HFF-Myc (cell line): ENCODE data around the gene CLIC5.

Experiments used
- DNase-seq: peaks from one replicate; pipeline ENCODE4 v3.0.0-alpha.2; 2011; ENCODE audit warnings: low read depth; ENCODE audit errors: extremely low read depth
- H3K4me3 ChIP-seq: replicated peaks from 2 replicates; pipeline ENCODE4 v1.5.1; 2011; ENCODE audit warnings: low read depth, mild to moderate bottlenecking, control low read depth, low read length
- CTCF ChIP-seq: IDR thresholded peaks from 2 replicates; pipeline ENCODE4 v1.5.1; 2012; ENCODE audit warnings: mild to moderate bottlenecking, low read depth, low read length, control low read depth; ENCODE audit errors: missing control alignments

CLIC5 gene

DNA sequence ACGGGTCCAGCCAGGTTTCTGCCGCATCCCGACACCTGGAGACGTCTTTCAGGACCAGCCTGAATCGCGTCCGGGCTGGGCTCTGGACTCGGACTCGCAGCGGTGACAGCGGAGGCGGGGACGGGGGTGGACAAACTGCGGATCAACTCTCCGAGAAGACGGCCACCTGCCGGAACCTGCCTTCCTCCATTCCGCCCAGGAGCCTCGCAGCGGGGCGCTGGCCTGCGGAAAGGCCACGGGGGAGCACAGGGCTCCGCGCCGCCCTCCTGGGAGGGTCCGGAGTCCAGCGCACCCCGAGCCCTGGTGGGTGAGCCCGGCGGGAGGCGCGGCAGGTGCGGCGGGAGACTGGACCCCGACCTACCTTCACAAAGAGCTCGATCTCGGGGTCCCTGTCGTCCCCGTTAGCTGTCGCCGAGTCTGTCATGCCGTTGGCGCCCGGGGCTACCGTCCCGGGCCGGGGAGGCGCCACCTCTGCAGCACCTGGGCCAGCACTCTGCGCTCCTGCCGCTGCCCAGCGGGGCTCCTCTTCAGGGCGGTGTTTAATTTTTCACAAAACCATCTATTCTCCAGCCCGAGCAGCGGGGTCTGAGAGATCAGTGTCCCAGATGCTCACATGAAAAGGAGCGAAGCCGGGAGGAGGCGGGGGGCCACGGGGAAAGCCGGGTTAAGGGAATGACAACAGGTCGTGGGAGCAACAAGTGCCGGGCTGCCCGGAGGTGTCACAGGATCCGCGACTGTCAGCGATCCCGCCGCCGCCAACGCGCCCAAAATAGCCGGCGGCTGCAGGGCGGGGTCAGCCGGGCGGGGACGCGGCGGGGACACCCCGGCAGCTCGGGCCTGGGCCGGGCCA is at the start of gene CLIC5:
CLIC5 (minus strand) TSS at position 742 of the 850 bp plus-strand sequence; CDS start at position 424, 318 bp downstream.
- DNase-seq, result no peak
- TF ChIP-seq CTCF, result no peak
- H3K4me3 ChIP-seq, result no peak within 1 kb of the TSS

DNA sequence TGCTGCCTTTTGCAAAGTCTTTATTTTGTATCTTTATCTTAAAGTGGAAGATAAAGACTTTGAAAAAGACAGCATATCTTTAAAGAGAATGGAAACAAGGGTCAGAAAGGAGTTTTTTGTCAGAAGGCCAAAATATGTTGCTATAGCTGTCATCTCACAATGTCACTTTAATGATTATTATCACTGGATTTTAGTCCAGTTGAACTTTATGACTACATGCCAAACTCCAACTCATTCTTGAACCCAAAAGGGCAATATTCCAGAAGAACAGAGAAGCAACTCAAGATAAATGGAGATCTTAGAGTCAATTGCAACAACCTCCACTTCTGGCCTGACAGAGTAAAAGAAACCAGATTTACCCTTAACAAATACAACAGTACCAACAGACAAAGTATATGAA is 47.3 kb upstream of the CLIC5 start:
- no peak for DNase-seq
- no peak for TF ChIP-seq CTCF
- H3K4me3 ChIP-seq, result no peak overlapping the region

DNA sequence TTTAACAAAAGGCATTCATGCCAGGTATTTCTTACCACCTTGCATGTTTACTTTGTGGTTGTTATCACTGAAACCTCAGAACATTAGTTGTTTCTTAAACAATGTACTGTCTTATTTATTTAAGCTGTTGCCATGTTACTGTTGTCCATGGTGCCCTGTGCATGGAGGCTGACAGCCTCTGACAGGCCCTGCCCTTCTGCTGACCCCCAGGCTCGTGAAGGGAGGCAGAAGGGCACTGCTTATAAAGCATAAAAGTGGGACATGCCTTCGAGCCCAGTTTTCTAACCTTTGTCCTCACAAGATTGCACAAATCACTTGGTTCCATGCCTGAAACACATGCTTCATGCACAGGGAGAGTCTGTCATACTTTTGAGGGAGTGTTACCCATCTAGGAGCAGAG is 46.7 kb upstream of the CLIC5 start:
- DNase-seq, result no peak
- TF ChIP-seq CTCF, result no peak
- no peak overlapping the region for H3K4me3 ChIP-seq

DNA sequence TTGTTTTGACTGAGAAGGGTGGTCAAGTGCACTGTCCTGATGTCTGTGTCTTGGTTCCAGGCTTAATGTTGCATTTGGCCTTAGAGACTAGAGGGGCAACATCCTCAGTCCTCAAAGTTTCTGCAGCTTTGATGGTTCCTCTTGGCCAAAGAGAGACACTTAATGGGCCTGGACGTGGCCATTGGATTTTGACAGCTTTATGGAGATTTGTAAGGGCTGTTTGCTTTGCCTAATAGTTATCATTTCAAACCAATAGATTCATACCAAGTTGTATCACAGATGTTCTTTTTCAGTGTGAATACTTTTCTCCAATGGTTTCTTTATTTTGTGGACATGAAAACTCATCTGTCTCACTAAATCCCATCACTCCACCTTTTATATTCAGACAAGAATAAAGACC is 45.8 kb upstream of the CLIC5 start:
- no peak for DNase-seq
- no peak for TF ChIP-seq CTCF
- no peak overlapping the region for H3K4me3 ChIP-seq

- no peak for TF ChIP-seq CTCF
- no peak overlapping the region for H3K4me3 ChIP-seq
- no peak for DNase-seq
These were observed 43.9 kb upstream of the CLIC5 start for GRCh38 chr6:46059608-46060007.

DNA sequence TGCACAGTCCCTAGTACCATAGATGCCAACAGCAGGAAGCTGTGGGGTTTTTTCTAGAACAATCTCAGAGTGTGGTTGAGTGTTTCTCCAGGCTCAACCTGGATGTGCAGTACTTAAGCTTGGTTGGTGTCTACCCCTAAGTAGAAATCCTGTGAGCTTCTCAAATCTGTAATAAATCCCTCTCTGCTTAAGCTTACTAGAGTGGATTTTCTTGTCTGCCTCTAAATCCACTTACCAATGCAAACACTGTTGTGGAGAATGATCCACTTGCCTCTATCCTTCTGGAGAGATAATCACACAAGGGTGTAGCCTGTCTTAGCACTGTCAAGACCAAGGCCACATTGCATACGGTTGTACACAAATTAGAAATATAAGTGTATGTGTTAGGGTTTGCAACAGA is 43.3 kb upstream of the CLIC5 start:
- TF ChIP-seq CTCF, result no peak
- no peak overlapping the region for H3K4me3 ChIP-seq
- DNase-seq, result no peak

DNA sequence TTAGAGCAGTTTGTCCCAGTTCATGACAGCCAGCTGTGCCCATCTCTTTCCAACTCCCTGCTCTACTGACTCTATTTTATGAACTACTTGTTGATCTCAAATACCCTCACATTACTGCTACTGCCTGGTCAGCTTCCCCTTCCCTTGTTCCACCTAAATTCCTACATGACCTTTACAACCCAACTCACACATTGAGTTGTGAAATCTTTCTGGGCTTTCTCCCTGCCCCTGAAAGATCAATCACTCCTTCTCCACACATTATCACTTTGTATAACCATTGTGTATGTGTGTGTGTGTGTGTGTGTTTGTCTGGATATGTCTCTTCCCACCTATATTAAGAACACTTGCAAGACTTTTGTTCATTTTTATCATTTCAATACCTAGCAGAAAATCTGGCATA is 42.1 kb upstream of the CLIC5 start:
- DNase-seq, result no peak
- no peak for TF ChIP-seq CTCF
- no peak overlapping the region for H3K4me3 ChIP-seq
